GM12864 (cell line): ENCODE results near the gene WDR3.
"Not testable (repeated sequence)": the region's sequence is repeated elsewhere in the genome, so short reads cannot be mapped to it uniquely, and the experiment has no call there.

Experiments
- DNase-seq: peaks from one replicate; pipeline ENCODE4 v3.0.0-alpha.2; 2011; ENCODE audit warnings: low read depth
- H3K4me3 ChIP-seq: 2 replicates; pipeline ENCODE4 v1.5.1; 2011; ENCODE audit warnings: mild to moderate bottlenecking, low read depth, low read length, control low read depth
- TF ChIP-seq, protein P1 (sequence below): IDR thresholded peaks from 2 replicates; pipeline ENCODE4 v1.5.1; 2011; ENCODE audit warnings: low read depth, mild to moderate bottlenecking, moderate library complexity, low read length, control low read depth, inconsistent platforms; ENCODE audit errors: missing control alignments

WDR3 gene

DNA sequence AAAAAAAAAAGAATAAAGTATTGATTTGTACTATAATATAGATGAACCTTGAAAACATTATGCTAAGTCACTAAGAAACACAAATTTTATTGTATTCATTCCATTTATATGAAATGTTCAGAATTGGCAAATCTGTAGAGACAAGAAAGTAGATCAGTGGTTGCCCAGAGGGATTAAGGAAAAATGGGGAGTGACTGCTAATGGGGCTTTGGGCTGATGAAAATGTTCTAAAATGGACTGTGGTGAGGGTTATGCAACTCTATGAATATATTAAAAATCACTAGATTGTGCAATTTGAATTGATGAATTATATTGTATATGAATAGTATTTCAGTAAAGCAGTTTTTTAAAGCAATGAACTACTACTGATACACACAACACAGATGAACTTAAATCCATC is 10.2 kb upstream of the WDR3 start:
- TF ChIP-seq, protein P1, sequence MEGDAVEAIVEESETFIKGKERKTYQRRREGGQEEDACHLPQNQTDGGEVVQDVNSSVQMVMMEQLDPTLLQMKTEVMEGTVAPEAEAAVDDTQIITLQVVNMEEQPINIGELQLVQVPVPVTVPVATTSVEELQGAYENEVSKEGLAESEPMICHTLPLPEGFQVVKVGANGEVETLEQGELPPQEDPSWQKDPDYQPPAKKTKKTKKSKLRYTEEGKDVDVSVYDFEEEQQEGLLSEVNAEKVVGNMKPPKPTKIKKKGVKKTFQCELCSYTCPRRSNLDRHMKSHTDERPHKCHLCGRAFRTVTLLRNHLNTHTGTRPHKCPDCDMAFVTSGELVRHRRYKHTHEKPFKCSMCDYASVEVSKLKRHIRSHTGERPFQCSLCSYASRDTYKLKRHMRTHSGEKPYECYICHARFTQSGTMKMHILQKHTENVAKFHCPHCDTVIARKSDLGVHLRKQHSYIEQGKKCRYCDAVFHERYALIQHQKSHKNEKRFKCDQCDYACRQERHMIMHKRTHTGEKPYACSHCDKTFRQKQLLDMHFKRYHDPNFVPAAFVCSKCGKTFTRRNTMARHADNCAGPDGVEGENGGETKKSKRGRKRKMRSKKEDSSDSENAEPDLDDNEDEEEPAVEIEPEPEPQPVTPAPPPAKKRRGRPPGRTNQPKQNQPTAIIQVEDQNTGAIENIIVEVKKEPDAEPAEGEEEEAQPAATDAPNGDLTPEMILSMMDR, result no peak
- no peak for DNase-seq
- no peak overlapping the region for H3K4me3 ChIP-seq

GRCh38 chr1:117921991-117922390 is 7.5 kb upstream of the WDR3 start:
- TF ChIP-seq, protein P1, result no peak
- H3K4me3 ChIP-seq, result no peak overlapping the region
- no peak for DNase-seq

- not testable (repeated sequence) for DNase-seq, H3K4me3 ChIP-seq
Observed at GRCh38 chr1:117922717-117923116, 6.8 kb upstream of the WDR3 start.

- no peak overlapping the region for H3K4me3 ChIP-seq
- TF ChIP-seq, protein P1, result no peak
- DNase-seq, result no peak
Observed at GRCh38 chr1:117925981-117926380, 3.6 kb upstream of the WDR3 start.

DNA sequence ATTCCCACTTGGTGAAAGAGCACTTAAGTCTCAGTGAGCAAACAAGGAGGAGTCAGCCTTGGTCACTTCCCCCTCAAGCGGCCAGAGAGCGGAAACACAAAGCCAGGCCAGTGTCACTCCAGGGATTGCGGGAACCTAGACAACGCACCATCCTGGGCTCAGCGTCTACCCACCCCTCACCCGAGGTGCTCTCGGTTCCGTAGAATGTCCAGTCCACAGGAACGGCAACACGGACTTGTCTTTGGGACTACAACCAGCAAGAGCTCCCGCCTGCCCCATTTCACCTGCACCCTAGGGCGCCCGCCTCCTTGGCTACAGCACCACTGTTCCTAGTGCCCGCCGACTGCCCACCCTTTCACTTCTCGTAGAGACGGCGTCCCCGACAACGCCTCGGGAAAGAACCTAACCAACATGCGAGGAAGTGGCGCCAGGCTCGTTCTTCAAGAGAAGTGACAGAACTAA is 627 bp upstream of the WDR3 start:
- no peak for DNase-seq
- H3K4me3 ChIP-seq, result peak overlapping the region; percentile 94
- TF ChIP-seq, protein P1, result peak; percentile 14

DNA sequence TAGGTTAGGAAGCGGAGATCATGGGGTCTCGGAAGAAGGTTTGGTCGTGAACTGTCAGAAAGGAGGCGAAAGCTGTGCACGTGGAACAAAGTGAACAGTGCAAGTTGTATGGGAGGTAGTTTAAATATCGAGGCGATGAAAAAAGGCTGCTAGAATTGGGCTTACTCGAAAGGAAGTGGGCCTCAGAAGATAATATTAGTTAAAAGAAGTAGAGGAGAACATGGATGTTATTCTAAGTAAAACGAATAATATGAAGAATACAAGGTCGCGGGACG is 571 bp downstream of the WDR3 start:
- TF ChIP-seq, protein P1, result no peak
- no peak for DNase-seq
- peak overlapping the region; percentile 94 for H3K4me3 ChIP-seq

DNA sequence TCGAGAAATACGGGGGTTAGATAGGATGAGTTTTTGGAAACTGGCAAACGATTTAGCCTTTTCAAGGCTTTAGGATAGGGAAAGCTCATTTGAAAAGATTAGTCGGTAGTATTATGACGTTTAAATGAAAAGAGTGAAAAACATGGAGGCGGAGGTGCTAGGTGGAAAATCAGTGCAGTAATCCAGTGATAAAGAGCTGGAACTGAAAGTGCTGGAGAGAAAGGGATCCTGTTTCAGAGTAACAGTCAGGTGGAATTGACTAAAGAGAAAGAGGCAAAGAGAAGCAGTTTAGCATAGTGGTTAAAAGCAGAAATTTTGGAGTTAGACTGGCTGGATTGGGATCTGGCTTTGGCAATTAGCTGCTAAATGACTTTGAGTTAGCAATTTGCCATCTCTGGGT is 945 bp downstream of the WDR3 start:
- peak overlapping the region; percentile 94 for H3K4me3 ChIP-seq
- TF ChIP-seq, protein P1, result no peak
- DNase-seq, result no peak

DNA sequence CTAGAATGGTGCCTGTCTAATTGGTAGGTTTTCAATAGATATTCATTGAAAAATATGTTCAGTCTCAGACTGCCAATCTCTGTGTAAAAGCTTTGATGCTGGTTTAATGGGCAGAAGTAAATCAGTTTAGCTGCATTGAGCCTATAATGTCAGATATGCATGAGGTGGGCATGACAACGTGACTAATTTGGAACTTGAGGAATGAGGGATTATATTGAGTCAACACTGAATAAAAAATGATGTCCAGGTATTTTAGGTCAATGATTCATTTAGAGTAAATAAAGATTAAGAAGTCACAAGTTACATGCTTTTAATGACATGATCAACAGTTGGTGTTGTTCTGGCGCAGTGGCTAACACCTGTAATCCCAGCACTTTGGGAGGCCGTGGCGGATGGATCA is 3.0 kb downstream of the WDR3 start:
- no peak overlapping the region for H3K4me3 ChIP-seq
- DNase-seq, result no peak
- TF ChIP-seq, protein P1, result no peak
